Measurements from ENCODE around the gene PCDH17. TPM values are rescaled to one million over a fixed set of nuclear protein-coding genes. Genes with fewer than 3 reads are reported as not detected.

Gene PCDH17
- polyA plus RNA-seq, 2 of the 4 experiments (the other 2 are of a cell fraction): 0.01 to 0.27 TPM

DNA sequence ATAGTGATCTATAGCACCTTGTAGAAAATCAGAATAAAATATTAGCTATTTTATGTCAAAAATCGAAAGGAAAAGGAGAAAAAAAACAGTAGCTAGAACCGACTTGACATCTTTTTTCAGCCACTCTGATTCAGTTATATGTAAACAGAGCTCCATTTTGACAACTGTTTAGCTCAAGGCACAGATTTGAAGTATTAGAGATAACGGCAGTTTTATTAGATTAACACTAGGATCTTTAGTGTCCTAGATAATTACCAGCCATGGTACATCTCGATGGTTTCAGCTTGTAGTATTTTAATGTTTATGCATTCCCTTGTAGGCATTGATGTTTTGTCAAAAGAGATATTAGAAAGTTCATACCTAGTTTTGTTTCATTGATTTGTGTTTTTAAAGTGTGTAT, 67.3 kb downstream of the PCDH17 start:
- POLR2A ChIA-PET: no interaction called here
- FAIRE-seq (no peak), DNase-seq (ENCODE audit: low read depth in 1 of 2, low spot score in 1 of 2) (no peak), ATAC-seq (no peak)
- Histone ChIP-seq H3K9me3 (no peaks in the 10 kb centered on the region), H3K4me1 (no peaks in the 10 kb centered on the region), H3K27ac (no peak overlapping the region), H3K4me2 (no peak overlapping the region), H3K4me3 (no peak overlapping the region)
- CTCF ChIA-PET: interaction anchor here (0.5 kb wide), 1 partner anchor 797 kb away, joined by 3 read pairs; no protein-coding TSS in a partner anchor
- TF ChIP-seq, protein P1, sequence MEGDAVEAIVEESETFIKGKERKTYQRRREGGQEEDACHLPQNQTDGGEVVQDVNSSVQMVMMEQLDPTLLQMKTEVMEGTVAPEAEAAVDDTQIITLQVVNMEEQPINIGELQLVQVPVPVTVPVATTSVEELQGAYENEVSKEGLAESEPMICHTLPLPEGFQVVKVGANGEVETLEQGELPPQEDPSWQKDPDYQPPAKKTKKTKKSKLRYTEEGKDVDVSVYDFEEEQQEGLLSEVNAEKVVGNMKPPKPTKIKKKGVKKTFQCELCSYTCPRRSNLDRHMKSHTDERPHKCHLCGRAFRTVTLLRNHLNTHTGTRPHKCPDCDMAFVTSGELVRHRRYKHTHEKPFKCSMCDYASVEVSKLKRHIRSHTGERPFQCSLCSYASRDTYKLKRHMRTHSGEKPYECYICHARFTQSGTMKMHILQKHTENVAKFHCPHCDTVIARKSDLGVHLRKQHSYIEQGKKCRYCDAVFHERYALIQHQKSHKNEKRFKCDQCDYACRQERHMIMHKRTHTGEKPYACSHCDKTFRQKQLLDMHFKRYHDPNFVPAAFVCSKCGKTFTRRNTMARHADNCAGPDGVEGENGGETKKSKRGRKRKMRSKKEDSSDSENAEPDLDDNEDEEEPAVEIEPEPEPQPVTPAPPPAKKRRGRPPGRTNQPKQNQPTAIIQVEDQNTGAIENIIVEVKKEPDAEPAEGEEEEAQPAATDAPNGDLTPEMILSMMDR (IDR thresholded peaks at IDR 0.05): no peak
- TF ChIP-seq MYC (IDR thresholded peaks at IDR 0.05; ENCODE audit: borderline replicate concordance, low read length) (no peak), GATA3 (IDR thresholded peaks at IDR 0.05; ENCODE audit: borderline replicate concordance) (no peak), FOXS1 (CRISPR knock-in tag; IDR thresholded peaks at IDR 0.05) (no peak), EHMT2 (IDR thresholded peaks at IDR 0.05; ENCODE audit: low read depth) (no peak), CBX8 (IDR thresholded peaks at IDR 0.05) (no peak), POLR2A (IDR thresholded peaks at IDR 0.05; ENCODE audit: low read length) (no peak), CHD4 (IDR thresholded peaks at IDR 0.05; ENCODE audit: borderline replicate concordance) (no peak), ZSCAN20 (CRISPR knock-in tag; IDR thresholded peaks at IDR 0.05) (no peak), USF2 (IDR thresholded peaks at IDR 0.05) (no peak)
- TF ChIP-seq, protein P2, sequence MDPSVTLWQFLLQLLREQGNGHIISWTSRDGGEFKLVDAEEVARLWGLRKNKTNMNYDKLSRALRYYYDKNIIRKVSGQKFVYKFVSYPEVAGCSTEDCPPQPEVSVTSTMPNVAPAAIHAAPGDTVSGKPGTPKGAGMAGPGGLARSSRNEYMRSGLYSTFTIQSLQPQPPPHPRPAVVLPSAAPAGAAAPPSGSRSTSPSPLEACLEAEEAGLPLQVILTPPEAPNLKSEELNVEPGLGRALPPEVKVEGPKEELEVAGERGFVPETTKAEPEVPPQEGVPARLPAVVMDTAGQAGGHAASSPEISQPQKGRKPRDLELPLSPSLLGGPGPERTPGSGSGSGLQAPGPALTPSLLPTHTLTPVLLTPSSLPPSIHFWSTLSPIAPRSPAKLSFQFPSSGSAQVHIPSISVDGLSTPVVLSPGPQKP (IDR thresholded peaks at IDR 0.05; ENCODE audit: low read depth, low read length): no peak
- TF ChIP-seq, protein P3, sequence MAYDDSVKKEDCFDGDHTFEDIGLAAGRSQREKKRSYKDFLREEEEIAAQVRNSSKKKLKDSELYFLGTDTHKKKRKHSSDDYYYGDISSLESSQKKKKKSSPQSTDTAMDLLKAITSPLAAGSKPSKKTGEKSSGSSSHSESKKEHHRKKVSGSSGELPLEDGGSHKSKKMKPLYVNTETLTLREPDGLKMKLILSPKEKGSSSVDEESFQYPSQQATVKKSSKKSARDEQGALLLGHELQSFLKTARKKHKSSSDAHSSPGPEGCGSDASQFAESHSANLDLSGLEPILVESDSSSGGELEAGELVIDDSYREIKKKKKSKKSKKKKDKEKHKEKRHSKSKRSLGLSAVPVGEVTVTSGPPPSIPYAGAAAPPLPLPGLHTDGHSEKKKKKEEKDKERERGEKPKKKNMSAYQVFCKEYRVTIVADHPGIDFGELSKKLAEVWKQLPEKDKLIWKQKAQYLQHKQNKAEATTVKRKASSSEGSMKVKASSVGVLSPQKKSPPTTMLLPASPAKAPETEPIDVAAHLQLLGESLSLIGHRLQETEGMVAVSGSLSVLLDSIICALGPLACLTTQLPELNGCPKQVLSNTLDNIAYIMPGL (CRISPR knock-in tag; IDR thresholded peaks at IDR 0.05; ENCODE audit: borderline replicate concordance): no peak
- TF ChIP-seq, protein P4, sequence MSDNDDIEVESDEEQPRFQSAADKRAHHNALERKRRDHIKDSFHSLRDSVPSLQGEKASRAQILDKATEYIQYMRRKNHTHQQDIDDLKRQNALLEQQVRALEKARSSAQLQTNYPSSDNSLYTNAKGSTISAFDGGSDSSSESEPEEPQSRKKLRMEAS (IDR thresholded peaks at IDR 0.05): no peak
- WGBS (ENCODE audit: missing lambda C conversion rate): 2% methylated on average over 4 of the region's 4 CpGs

DNA sequence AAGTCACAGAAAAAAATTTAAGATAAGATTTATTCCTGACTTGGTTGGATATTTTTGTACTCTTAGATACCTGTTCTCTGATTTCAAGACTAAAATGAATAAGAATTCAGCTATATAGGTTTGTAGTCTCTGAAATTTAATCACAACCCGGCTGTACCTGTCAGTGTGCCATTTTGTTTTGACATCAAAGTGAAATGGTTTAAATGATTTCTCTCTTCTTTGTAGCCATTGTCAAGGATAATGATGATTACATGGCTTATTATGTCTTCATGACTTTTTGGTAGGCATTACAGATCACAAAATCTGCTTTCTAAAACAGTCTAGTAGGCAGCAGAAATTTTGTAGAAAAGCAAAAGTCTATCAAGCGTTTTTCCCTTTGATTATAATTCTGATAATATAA, 72.5 kb downstream of the PCDH17 start:
- H3K9me3 ChIP-seq: no peaks in the 10 kb centered on the region
- no peak overlapping the region for H3K4me3 ChIP-seq
- ChIA-PET POLR2A (no interaction called here), CTCF (no interaction called here)
- ATAC-seq: no peak
- no peak for FAIRE-seq
- WGBS (ENCODE audit: missing lambda C conversion rate): 8% methylated on average over 2 of the region's 2 CpGs
- no peak overlapping the region for H3K4me2 ChIP-seq
- H3K4me1 ChIP-seq: no peaks in the 10 kb centered on the region
- TF ChIP-seq EHF (CRISPR knock-in tag; IDR thresholded peaks at IDR 0.05): no peak
- TF ChIP-seq TP53 (CRISPR knock-in tag; IDR thresholded peaks at IDR 0.05): no peak
- TF ChIP-seq HEYL (CRISPR knock-in tag; IDR thresholded peaks at IDR 0.05): no peak
- no peak for TF ChIP-seq GATA3 (IDR thresholded peaks at IDR 0.05; ENCODE audit: borderline replicate concordance)
- no peak for TF ChIP-seq SREBF2 (IDR thresholded peaks at IDR 0.05)
- TF ChIP-seq ZSCAN20 (CRISPR knock-in tag; IDR thresholded peaks at IDR 0.05): no peak
- no peak for TF ChIP-seq POLR2AphosphoS2 (conservative IDR thresholded peaks at IDR 0.05; ENCODE audit: low read length)
- no peak for TF ChIP-seq MAFK (IDR thresholded peaks at IDR 0.05; ENCODE audit: partially characterized antibody)
- TF ChIP-seq ESRRA (IDR thresholded peaks at IDR 0.05; ENCODE audit: borderline replicate concordance, low read length): no peak
- no peak for TF ChIP-seq ZFP36 (IDR thresholded peaks at IDR 0.05; ENCODE audit: borderline replicate concordance, partially characterized antibody)
- no peak for TF ChIP-seq HOXB13 (CRISPR knock-in tag; IDR thresholded peaks at IDR 0.05; ENCODE audit: low read depth)
- TF ChIP-seq, protein P5, sequence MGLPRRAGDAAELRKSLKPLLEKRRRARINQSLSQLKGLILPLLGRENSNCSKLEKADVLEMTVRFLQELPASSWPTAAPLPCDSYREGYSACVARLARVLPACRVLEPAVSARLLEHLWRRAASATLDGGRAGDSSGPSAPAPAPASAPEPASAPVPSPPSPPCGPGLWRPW (IDR thresholded peaks at IDR 0.05): no peak
- no peak for TF ChIP-seq BCL3 (IDR thresholded peaks at IDR 0.05)
- TF ChIP-seq RAD21 (conservative IDR thresholded peaks at IDR 0.05 in 1 of 2, IDR thresholded peaks at IDR 0.05 in 1 of 2): no peak
- TF ChIP-seq, protein P6, sequence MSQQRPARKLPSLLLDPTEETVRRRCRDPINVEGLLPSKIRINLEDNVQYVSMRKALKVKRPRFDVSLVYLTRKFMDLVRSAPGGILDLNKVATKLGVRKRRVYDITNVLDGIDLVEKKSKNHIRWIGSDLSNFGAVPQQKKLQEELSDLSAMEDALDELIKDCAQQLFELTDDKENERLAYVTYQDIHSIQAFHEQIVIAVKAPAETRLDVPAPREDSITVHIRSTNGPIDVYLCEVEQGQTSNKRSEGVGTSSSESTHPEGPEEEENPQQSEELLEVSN (IDR thresholded peaks at IDR 0.05; ENCODE audit: borderline replicate concordance, low read depth): no peak
- TF ChIP-seq EP300 (IDR thresholded peaks at IDR 0.05): no peak
- no peak for TF ChIP-seq BHLHE40 (IDR thresholded peaks at IDR 0.05; ENCODE audit: low read depth, low read length)
- TF ChIP-seq FOSL2 (IDR thresholded peaks at IDR 0.05): no peak
- no peak for TF ChIP-seq FOSL2 (CRISPR knock-in tag; IDR thresholded peaks at IDR 0.05)
- no peak for TF ChIP-seq NPAS2 (CRISPR knock-in tag; IDR thresholded peaks at IDR 0.05; ENCODE audit: borderline replicate concordance)
- DNase-seq (ENCODE audit: low read depth in 1 of 2, low spot score in 1 of 2): no peak
- H3K27ac ChIP-seq: no peak overlapping the region

All from A549 (cell line).